Vagina (tissue), 2 donors: ENCODE data around the gene USP46. TPM values are rescaled to one million over a fixed set of nuclear protein-coding genes. Genes with fewer than 3 reads are reported as not detected.

ENCODE experiments used
- DNase-seq, 2 donors: peaks; one replicate each; pipeline ENCODE4 v3.0.0-alpha.2; 2017; ENCODE audit errors: extremely low spot score in 2 of 2
- H3K27ac ChIP-seq: fragments of 200-600 bp; sonication (generic); one replicate; pipeline ENCODE4 v1.5.1; 2019
- H3K27me3 ChIP-seq: fragments of 200-600 bp; sonication (generic); one replicate; pipeline ENCODE4 v1.5.1; 2019
- H3K36me3 ChIP-seq, 2 donors: fragments of 200-600 bp; sonication (generic); one replicate each; pipeline ENCODE4 v1.5.1; 2017 to 2019
- H3K4me1 ChIP-seq: fragments of 200-600 bp; sonication (generic); one replicate; pipeline ENCODE4 v1.5.1; 2019
- H3K4me3 ChIP-seq, 2 donors: fragments of 200-600 bp; sonication (generic); 1 replicate in 1 of 2; 2 replicates in 1 of 2; pipeline ENCODE4 v1.5.1; 2016 to 2019
- H3K9me3 ChIP-seq: fragments of 200-600 bp; sonication (generic); one replicate; pipeline ENCODE4 v1.5.1; 2019
- CTCF ChIP-seq, 3 experiments: fragments of 450-650 bp in 2 of 3; fragments of 200-600 bp in 1 of 3; sonication (generic) in 1 of 3; IDR thresholded peaks; one replicate each; pipeline ENCODE4 v1.5.1; 2017 to 2019; ENCODE audit warnings: antibody characterized with exemption in 3 of 3, mild to moderate bottlenecking in 2 of 3, moderate library complexity in 2 of 3
- POLR2A ChIP-seq, 2 donors: fragments of 450-650 bp; IDR thresholded peaks; one replicate each; pipeline ENCODE4 v1.6.1; 2017; ENCODE audit warnings: antibody characterized with exemption in 2 of 2, mild to moderate bottlenecking in 2 of 2, moderate library complexity in 2 of 2
- POLR2AphosphoS5 ChIP-seq, 2 donors: sonication (generic); formaldehyde crosslinking; IDR thresholded peaks; one replicate each; pipeline ENCODE4 v1.9.0; 2017; ENCODE audit warnings: antibody characterized with exemption in 2 of 2, mild to moderate bottlenecking in 2 of 2, low read depth in 1 of 2; ENCODE audit not compliant: insufficient read depth in 1 of 2
- intact Hi-C: fragments of 100-400 bp; cut with DNase I; formaldehyde crosslinking; loops from one replicate; pipeline ENCODE4 v1.15.1; 2023
- total RNA-seq: library from RNA; depleted of rRNA; stranded (reverse); fragments of >200 nt; gene quantifications from one replicate; pipeline ENCODE4 v1.2.3, GENCODE V29; 2016

USP46 gene
- total RNA-seq, 1 donor from 2014 or later: 10.6 TPM

DNA sequence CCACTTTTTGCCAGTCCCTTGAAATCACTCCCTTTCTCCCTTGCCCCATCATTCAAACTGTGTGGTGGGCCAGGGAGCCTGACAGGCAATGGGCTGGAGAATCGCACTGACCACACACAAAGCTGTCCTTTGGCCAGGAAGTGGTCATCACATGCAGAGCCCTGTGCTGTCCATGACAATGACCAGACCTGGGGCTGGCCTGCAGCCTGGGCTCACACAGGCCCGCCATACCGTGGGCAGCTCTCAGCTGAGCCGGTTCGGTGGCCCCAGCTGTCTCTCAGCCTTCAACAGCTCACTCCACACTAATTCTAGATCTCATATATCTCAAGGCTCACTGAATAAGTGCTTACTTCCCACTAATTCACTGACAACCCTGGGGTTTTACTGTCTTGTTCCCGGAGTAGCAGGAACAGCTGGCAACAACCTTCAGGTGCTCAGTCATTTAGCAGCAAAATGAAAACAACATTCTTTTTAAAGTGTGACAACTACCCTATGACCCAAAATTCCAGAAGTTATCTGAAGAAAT, 48.0 kb downstream of the USP46 start:
- Histone ChIP-seq H3K27me3 (no peaks in the 10 kb centered on the region), H3K27ac (no peak overlapping the region), H3K36me3 (peaks cover 0 to 15% of the 10 kb centered on the region in 2 donors), H3K4me3 (no peak overlapping the region), H3K4me1 (no peaks in the 10 kb centered on the region), H3K9me3 (no peaks in the 10 kb centered on the region)
- DNase-seq: no peak
- intact Hi-C loops: no loop called here
- TF ChIP-seq POLR2A (IDR thresholded peaks at IDR 0.05): no peak
- TF ChIP-seq POLR2AphosphoS5 (IDR thresholded peaks at IDR 0.05; ENCODE audit: insufficient read depth in 1 of 2, low read depth in 1 of 2): no peak
- no peak for TF ChIP-seq CTCF (IDR thresholded peaks at IDR 0.05)

- Histone ChIP-seq H3K4me1 (no peaks in the 10 kb centered on the region), H3K27me3 (no peaks in the 10 kb centered on the region), H3K27ac (no peak overlapping the region), H3K9me3 (no peaks in the 10 kb centered on the region), H3K36me3 (peaks cover 0 to 46% of the 10 kb centered on the region in 2 donors), H3K4me3 (no peak overlapping the region)
- no peak for DNase-seq
- intact Hi-C loops: no loop called here
- no peak for TF ChIP-seq CTCF (IDR thresholded peaks at IDR 0.05)
- no peak for TF ChIP-seq POLR2AphosphoS5 (IDR thresholded peaks at IDR 0.05; ENCODE audit: insufficient read depth in 1 of 2, low read depth in 1 of 2)
- no peak for TF ChIP-seq POLR2A (IDR thresholded peaks at IDR 0.05)
Measured at GRCh38 chr4:52606726-52607125, 52.4 kb downstream of the USP46 start.

- no peak overlapping the region for H3K4me3 ChIP-seq
- H3K9me3 ChIP-seq: no peaks in the 10 kb centered on the region
- H3K4me1 ChIP-seq: no peaks in the 10 kb centered on the region
- no peak for TF ChIP-seq POLR2A (IDR thresholded peaks at IDR 0.05)
- no peak for TF ChIP-seq POLR2AphosphoS5 (IDR thresholded peaks at IDR 0.05; ENCODE audit: insufficient read depth in 1 of 2, low read depth in 1 of 2)
- TF ChIP-seq CTCF (IDR thresholded peaks at IDR 0.05): no peak
- DNase-seq: no peak
- intact Hi-C loops: no loop called here
- H3K36me3 ChIP-seq: peaks cover 0 to 48% of the 10 kb centered on the region in 2 donors
- H3K27me3 ChIP-seq: no peaks in the 10 kb centered on the region
- no peak overlapping the region for H3K27ac ChIP-seq
Measured at GRCh38 chr4:52606040-52606439, 53.1 kb downstream of the USP46 start.

DNA sequence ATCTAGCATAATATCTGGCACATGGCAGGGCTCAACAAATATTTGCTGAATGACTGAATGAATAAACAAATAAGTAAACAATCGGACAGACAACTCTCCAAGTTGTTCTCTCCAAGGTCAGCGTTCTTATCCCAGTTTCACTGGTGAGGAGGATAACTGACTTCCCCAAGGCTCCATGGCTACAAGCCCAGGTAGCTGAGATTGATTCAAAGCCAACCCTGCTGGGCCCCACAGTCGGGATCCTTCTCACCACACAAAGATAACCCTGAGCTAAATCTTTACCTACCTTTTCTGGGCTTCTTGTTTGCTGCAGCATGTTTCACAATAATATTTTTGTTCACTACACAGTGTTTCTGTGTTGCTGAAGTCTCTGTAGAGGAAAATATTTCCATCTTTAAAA, 54.9 kb downstream of the USP46 start:
- Histone ChIP-seq H3K27me3 (no peaks in the 10 kb centered on the region), H3K4me3 (no peak overlapping the region), H3K27ac (no peak overlapping the region), H3K36me3 (peaks cover 0 to 44% of the 10 kb centered on the region in 2 donors), H3K9me3 (no peaks in the 10 kb centered on the region), H3K4me1 (no peaks in the 10 kb centered on the region)
- DNase-seq: no peak
- intact Hi-C loops: no loop called here
- TF ChIP-seq CTCF (IDR thresholded peaks at IDR 0.05) (no peak), POLR2A (IDR thresholded peaks at IDR 0.05) (no peak), POLR2AphosphoS5 (IDR thresholded peaks at IDR 0.05; ENCODE audit: insufficient read depth in 1 of 2, low read depth in 1 of 2) (no peak)

DNA sequence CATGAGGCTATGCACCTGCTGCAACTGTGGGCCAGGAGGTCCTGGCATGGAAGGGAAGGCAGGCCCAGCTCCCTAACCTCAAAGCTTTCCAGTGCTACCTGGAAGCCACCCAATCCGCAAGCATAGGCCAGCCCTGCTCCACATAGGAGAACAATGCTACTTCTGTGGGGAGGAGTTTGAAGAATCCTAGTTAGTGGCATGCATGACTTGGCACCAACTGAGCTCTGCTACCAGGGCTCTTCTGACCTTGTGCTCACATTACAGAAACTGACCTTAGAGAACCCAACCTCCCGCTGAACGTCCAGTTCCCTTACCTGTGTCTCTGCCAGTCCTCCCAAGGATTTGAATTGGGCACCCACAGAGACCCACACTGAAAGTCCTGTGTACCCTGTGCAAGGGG, 58.8 kb downstream of the USP46 start:
- H3K4me1 ChIP-seq: no peaks in the 10 kb centered on the region
- TF ChIP-seq POLR2A (IDR thresholded peaks at IDR 0.05) (no peak), CTCF (IDR thresholded peaks at IDR 0.05) (no peak), POLR2AphosphoS5 (IDR thresholded peaks at IDR 0.05; ENCODE audit: insufficient read depth in 1 of 2, low read depth in 1 of 2) (no peak)
- peaks cover 0 to 57% of the 10 kb centered on the region in 2 donors for H3K36me3 ChIP-seq
- H3K27me3 ChIP-seq: no peaks in the 10 kb centered on the region
- H3K4me3 ChIP-seq: no peak overlapping the region
- no peak for DNase-seq
- H3K9me3 ChIP-seq: no peaks in the 10 kb centered on the region
- intact Hi-C loops: no loop called here
- no peak overlapping the region for H3K27ac ChIP-seq
